ENCODE results near the gene GJC1.
"Not testable (repeated sequence)": the region's sequence is repeated elsewhere in the genome, so short reads cannot be mapped to it uniquely, and the experiment has no call there.

The GJC1 gene

DNA sequence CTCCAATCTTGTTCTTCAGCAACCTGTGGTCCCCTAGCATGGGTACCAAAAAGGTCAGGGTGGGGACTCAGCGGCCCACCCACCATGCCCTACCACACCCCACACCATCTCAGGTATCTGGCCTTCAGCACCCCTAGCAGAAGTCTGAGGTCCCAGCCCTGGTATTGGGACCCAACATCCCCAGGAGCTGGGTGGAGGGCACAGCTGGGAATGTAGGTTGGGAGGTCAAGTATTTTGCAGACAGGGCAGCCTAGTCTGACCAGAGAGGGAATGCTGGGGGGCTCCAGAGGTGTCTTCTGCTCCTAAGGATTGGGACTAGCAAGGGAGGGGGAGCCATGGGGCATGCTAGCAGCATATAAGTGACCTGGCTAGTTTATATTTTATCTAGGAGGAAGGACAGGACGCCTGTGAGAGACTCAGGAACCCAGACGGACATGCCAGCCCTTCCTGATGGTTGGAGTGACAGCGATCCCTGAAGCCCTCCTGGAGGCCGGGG lies 72.1 kb downstream of the GJC1 start:
- DNase-seq = no peak

DNA sequence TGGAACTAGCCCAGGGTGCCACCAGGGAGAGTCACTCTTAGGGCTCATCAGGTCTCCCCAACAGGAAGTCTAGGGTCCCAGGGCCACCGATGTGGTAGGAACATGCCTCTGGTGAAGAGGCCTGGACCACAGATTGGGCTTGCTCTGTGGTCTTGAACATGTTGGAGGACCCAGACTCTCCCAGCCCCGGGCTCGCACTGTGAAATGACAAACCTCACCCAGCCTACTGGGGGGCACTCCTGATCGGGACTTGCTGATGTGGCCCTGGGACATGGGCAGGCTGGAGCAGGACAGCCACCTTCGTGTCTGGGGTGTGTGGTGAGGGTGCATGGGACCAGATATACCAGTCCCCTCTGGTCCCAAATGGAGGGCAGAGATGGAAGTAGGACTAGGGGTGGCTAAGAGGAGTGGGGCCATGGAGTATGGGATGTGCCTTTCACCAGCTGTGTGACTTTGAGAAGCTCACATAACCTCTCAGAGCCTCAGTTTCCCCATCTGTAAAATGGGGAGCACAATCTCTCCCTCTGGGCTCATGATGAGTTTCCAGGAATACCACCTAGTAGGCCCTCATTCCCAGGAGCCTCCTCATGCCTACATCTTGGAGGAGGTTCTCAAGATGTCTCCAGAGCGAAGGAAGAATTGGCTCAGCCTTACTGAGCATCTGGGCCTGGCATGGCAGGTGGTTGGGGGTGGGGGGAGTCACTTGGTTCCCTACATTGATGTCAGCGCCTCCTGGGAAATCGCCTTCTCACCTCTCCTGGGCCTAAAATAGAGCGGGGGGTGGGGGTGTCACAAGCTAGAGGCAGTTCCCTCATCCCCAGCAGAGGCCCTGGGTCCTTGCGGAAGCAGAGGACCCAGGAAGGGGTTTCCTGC lies 72.8 kb downstream of the GJC1 start:
- DNase-seq = no peak

DNA sequence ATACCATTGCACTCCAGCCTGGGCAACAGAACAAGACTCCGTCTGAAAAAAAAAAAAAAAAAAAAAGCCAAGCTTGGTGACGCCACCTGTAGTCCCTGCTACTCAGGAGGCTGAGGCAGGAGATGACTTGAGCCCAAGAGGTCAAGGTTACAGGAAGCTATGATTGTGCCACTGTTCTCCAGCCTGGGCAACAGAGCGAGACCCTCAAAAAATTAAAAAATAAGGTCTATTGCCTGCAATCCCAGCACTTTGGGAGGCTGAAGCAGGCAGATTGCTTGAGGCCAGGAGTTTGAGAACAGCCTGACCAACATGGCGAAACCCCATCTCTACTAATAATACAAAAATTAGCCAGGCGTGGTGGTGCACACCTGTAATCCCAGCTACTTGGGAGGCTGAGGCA lies 74.9 kb downstream of the GJC1 start:
- not testable (repeated sequence) for DNase-seq

DNA sequence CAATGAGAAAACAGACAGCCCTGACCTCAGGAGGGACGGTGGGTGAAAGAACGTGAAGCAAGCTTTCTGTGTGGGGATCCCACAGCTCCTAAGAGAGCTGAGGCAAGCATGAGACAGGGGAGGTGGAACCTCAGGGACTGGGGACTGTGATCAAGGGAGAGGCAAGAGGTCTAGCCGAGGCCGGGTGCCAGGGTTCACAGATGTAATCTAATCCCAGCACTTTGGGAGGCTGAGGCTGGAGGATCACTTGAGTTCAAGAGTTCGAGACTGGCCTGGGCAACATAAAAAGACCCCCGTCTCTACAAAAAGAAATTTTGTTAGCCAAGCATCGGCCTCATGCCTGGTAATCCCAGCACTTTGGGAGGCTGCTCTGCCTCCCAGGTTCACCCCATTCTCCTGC lies 75.8 kb downstream of the GJC1 start:
- no peak for DNase-seq

DNA sequence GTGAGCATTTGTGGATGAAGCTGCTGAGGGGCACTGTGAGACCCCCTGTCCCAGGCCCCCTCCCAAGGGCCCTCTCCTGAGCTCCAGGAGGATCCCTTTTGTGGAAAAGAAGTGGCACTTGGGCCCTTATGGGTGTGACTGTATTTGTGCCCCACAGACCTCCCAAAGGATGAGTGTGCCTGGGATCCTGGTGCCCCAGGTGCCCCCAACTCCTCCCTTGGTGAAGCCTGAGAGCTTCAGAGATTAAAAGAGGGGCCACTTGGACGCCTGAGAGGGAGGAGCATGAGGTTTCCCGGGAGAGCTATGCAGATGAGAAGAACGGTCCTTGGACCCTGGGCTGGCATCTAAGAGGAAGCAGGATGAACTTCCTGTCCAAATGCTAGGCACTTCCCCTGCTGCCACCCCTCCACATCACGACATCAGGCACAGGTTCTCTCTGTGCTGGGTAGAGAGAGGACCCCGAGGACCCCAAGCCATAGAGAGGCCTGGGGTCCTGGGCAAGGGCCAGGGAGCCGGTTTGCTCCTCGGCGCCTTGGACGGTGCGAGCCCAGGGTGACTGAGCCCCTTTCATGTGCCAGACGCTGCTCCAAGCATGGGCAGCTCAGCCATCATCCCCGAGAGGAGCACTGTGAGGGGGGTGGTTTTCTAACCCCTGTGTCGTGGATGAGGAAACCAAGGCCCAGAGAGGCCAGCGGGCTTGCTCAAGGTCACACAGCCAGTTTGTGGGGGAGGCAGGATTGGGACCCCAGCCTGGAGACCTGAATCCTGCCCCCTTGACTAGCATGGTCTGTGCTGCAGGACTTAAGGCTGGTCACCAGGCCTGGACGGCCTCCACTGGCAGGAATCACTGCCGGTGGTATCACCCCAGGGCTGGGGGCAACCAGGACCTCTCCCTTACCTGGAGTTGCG lies 76.9 kb downstream of the GJC1 start:
- DNase-seq = no peak

DNA sequence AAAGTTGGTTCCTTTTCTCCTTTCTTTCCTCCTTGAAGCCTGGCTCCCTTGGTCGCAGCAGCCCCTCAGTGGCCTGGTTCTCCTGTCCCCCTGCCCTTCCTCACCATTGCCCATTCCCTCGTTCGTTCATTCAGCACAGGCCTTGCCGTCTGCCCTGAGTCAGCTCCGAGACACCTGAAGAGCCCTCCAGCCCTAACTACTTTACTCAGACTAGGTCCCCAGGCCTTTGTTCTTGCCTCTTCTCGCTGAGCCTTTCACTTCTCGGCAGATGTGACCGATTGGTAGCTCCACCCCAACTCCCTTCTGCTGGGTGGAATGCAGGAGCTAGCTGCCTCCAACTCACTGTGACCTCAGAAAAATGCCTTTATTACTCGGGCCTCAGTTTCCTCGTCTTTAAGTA lies 78.3 kb downstream of the GJC1 start:
- no peak for DNase-seq

DNA sequence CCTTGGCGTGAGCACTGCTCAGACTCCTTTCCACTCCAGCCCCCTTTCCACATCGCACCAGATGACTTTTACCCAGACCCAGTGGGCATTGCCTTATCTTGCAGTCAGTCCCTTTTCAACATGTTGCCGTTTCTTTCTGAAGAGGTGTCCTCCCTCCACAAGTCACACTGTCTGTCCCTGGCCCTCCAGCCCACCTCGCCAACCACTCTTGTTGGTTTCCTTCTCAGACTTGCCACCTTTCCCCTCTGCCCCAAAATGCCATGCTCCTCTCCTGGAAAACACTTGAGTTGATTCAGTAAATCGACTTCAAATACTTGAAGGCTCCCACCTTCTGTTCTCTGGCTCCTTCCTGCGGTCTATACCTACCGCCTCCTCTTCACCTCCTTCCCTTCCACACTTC lies 78.8 kb downstream of the GJC1 start:
- no peak for DNase-seq

DNA sequence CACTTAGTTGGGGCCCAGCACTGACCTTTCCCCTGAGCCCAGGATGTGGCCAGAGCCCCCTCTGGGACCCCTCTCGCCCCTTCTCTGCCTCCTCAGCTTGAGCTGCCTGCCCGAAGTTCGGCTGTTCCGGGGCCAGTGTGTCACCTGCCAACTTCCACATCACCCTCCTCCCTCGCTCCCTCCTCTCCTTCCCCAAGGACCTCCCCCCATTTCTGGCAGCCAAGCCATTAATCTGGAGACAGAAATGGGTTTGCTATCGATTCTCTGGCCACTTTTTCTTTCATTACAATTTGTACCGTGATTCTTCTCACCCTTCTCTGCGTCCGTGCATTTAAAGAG lies 80.1 kb downstream of the GJC1 start:
- no peak for DNase-seq

DNA sequence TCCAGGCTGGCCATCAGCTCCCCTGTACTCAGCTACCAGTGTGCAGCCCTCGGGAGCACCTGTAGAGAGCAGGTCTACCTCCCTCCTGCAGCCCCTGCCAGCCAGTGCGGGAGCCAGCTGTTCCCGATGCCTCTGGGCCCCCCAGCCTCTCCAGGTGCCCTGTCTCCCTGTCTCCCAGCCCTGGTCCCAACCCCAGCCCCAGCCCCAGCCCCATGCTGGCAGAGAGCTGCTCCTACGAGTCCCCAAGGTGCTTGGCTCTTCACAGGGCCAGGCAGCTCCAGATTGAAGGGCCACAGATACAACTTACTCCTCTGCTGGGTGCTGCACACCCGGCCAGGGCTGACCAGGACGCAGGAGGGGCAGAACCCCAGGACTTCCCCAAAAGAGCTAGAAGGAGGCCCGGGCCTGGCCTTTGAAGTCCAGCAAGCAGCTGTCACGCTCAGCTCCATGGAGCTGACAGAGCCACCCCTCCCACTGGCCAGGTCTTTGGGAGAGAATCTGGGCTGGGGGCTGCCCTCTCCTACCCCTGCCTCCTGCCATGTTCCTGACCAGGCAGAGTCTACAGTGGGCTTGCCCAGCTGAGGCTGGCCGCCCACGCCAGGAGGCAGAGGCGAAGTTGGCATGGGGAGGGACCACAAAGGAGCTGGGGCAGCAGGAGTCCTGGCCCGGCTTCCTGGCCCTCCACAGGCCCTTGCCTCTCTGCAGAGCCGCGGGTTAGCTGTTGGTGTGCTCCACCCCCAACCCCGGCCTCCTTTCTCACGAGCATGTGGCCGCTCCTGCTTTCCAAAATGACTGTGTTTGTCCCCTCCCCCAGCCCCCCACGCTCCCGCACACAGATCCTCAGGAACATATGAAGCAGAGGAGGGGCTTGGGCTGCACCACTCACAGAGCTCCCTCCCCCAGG lies 80.8 kb downstream of the GJC1 start:
- DNase-seq = no peak

Measured in stimulated activated naive CD4-positive, alpha-beta T cell (primary cell).